Psoas muscle (tissue), 8 donors: ENCODE measurements around the gene CNTNAP2. TPM values are rescaled to one million over a fixed set of nuclear protein-coding genes. Genes with fewer than 3 reads are reported as not detected.

Source experiments
- ATAC-seq, 4 donors: fragments of 200-7000 bp; cut with Tn5 transposase; one replicate each; pipeline ENCODE4 v1.9.1; 2020; ENCODE audit warnings: moderate library complexity in 3 of 4, mild to moderate bottlenecking in 2 of 4
- DNase-seq, 2 donors: peaks; one replicate each; pipeline ENCODE4 v3.0.0-alpha.2; 2020
- H3K27ac ChIP-seq: fragments of 200-600 bp; one replicate; pipeline ENCODE4 v1.8.0; 2022
- H3K27me3 ChIP-seq, 3 donors: fragments of 200-600 bp in 1 of 3; one replicate each; pipeline versions ENCODE4 v1.6.1 to v1.8.0; 2013 to 2022; ENCODE audit warnings: low read length in 2 of 3, mild to moderate bottlenecking in 2 of 3, moderate library complexity in 1 of 3; ENCODE audit not compliant: insufficient read depth in 3 of 3
- H3K36me3 ChIP-seq, 2 donors: fragments of 200-600 bp in 1 of 2; one replicate each; pipeline versions ENCODE4 v1.6.1 to v1.8.0; 2013 to 2022; ENCODE audit warnings: low read depth in 1 of 2, mild to moderate bottlenecking in 1 of 2, moderate library complexity in 1 of 2; ENCODE audit not compliant: insufficient read depth in 1 of 2
- H3K4me1 ChIP-seq: fragments of 200-600 bp; one replicate; pipeline ENCODE4 v1.8.0; 2022
- H3K4me3 ChIP-seq: fragments of 200-600 bp; one replicate; pipeline ENCODE4 v1.8.0; 2022; ENCODE audit warnings: mild to moderate bottlenecking
- H3K9me3 ChIP-seq: fragments of 200-600 bp; one replicate; pipeline ENCODE4 v1.8.0; 2022
- CTCF ChIP-seq: fragments of 200-600 bp; IDR thresholded peaks from one replicate; pipeline ENCODE4 v1.8.0; 2022; ENCODE audit warnings: antibody characterized with exemption
- WGBS, 3 donors: extraction: QIAGEN DNeasy Blood & Tissue Kit; methylation state at CpG; one replicate each; pipeline versions ENCODE4 v1.1.6 to v1.1.7; 2013; 5-methylcytosine and 5-hydroxymethylcytosine counted together
- intact Hi-C, 2 donors: fragments of 100-400 bp; cut with DNase I; formaldehyde crosslinking; loops; one replicate each; pipeline versions ENCODE4 v1.11.0 to v1.14.2; 2022
- polyA plus RNA-seq, 3 donors: library from polyadenylated mRNA; stranded (reverse); fragments of 200-250 nt; gene quantifications; one replicate each; pipeline ENCODE4 v1.2.3, GENCODE V29; 2013
- total RNA-seq, 4 donors: library from RNA; stranded (reverse); fragmentation: NEBNext Ultra II Directional in 2 of 4; extraction: Animal tissue kit (Norgen Biotek cat#: 25700) in 2 of 4; gene quantifications; one replicate each; pipeline versions ENCODE4 v1.2.1 to v1.2.4, GENCODE V29; 2021 to 2023
- donor health status: healthy with polysubstance abuse.
- donor health status: DM: no; HTN: no; CAD: no; lungs with moderate emphysema.
- donor health status: Bipolar disorder and iron deficiency.
- donor health status: healthy.
- donor health status: DM: yes; HTN: yes; CAD: no.
- donor health status: DM: no; HTN: no; CAD: no.
- donor health status: DM: no; HTN: no; CAD: no.
- donor health status: DM: yes; HTN: yes; CAD: no.

The CNTNAP2 gene
- total and polyA plus RNA-seq, 7 donors = 0.01 to 0.13 TPM; not detected in 5

GRCh38 chr7:148172920-148173319 lies 2056.3 kb downstream of the CNTNAP2 start:
- Histone ChIP-seq H3K9me3 (no peaks in the 10 kb centered on the region), H3K36me3 (no peaks in the 10 kb centered on the region), H3K4me1 (no peaks in the 10 kb centered on the region), H3K4me3 (no peak overlapping the region), H3K27ac (no peak overlapping the region), H3K27me3 (no peaks in the 10 kb centered on the region)
- DNase-seq (no peak), ATAC-seq (no peak)
- intact Hi-C loops = no loop called here
- TF ChIP-seq CTCF = no peak
- 83 to 92% (median 88%) methylated on average over 1 of the region's 1 CpG for WGBS, 3 donors

DNA sequence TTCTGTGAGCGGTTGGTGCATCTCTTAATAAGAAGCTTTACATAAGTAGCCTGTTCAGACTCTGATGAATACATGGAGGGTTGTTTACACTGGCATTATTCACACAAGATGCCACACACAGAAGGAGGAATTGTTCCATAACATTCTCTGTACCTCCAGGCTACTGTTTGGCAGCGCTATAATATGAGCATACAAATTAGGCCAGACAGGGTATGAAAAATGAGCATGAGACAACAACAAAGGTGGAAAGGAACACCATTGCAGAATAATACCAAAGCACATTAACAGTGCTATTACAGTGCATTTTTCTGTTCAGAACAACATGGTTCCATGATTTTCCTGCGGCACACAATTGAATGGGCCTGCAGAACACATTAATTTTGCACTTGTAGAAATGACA lies 2056.8 kb downstream of the CNTNAP2 start:
- H3K4me3 ChIP-seq = no peak overlapping the region
- WGBS, 3 donors = 76 to 83% (median 78%) methylated on average over 3 of the region's 3 CpGs
- intact Hi-C loops = no loop called here
- H3K4me1 ChIP-seq = no peaks in the 10 kb centered on the region
- H3K36me3 ChIP-seq = no peaks in the 10 kb centered on the region
- TF ChIP-seq CTCF = no peak
- no peak overlapping the region for H3K27ac ChIP-seq
- H3K9me3 ChIP-seq = no peaks in the 10 kb centered on the region
- DNase-seq (no peak), ATAC-seq (no peak)
- no peaks in the 10 kb centered on the region for H3K27me3 ChIP-seq

GRCh38 chr7:148174376-148174775 lies 2057.8 kb downstream of the CNTNAP2 start:
- intact Hi-C loops = no loop called here
- ATAC-seq (no peak), DNase-seq (no peak)
- H3K27me3 ChIP-seq = no peaks in the 10 kb centered on the region
- H3K36me3 ChIP-seq = no peaks in the 10 kb centered on the region
- H3K4me3 ChIP-seq = no peak overlapping the region
- no peaks in the 10 kb centered on the region for H3K4me1 ChIP-seq
- H3K27ac ChIP-seq = no peak overlapping the region
- no peak for TF ChIP-seq CTCF
- H3K9me3 ChIP-seq = no peaks in the 10 kb centered on the region
- WGBS, 3 donors = 74% methylated on average over 8 of the region's 8 CpGs

DNA sequence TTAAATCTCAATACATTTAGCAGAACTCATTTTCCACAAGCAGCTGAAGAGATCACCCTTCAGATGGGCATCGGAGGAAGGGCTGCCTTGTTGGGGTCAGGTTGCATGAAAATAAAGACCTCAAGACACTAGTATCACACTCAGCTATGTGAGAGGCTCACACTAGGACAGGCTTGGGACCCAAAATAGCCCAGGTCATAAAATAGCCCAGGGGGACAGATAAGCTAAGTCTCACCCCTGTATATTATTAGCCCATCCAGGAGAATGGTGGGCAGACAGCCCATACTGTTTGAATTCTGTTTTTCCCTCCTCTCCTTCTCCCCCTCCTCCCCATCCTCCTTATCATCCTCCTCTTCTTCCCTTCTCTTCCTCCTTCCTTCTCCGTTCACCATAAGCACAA lies 2058.9 kb downstream of the CNTNAP2 start:
- 73 to 83% (median 83%) methylated on average over 2 of the region's 2 CpGs for whole genome bisulfite sequencing, 3 donors
- Histone ChIP-seq H3K4me3 (no peak overlapping the region), H3K4me1 (no peaks in the 10 kb centered on the region), H3K9me3 (no peaks in the 10 kb centered on the region), H3K27ac (no peak overlapping the region), H3K36me3 (no peaks in the 10 kb centered on the region), H3K27me3 (no peaks in the 10 kb centered on the region)
- DNase-seq (no peak), ATAC-seq (no peak)
- intact Hi-C loops = no loop called here
- no peak for TF ChIP-seq CTCF

GRCh38 chr7:148177972-148178371 lies 2061.4 kb downstream of the CNTNAP2 start:
- H3K9me3 ChIP-seq = no peaks in the 10 kb centered on the region
- no peak overlapping the region for H3K4me3 ChIP-seq
- H3K27ac ChIP-seq = no peak overlapping the region
- DNase-seq (no peak), ATAC-seq (no peak)
- H3K4me1 ChIP-seq = no peaks in the 10 kb centered on the region
- no peaks in the 10 kb centered on the region for H3K27me3 ChIP-seq
- intact Hi-C loops = no loop called here
- no peak for TF ChIP-seq CTCF
- no peaks in the 10 kb centered on the region for H3K36me3 ChIP-seq
